SK-N-SH treated with all-trans-retinoic acid at 6 μM for 48 hours (cell line): ENCODE measurements around the gene ZBTB7C.

Source experiments
- ARNTL ChIP-seq: fragments of 450-650 bp; formaldehyde crosslinking; IDR thresholded peaks from 2 replicates; pipeline ENCODE4 v1.5.0; 2020; ENCODE audit warnings: low read depth, mild to moderate bottlenecking, moderate library complexity, borderline replicate concordance
- CSDC2 ChIP-seq: fragments of 250-450 bp; sonication (Bioruptor Pico); IDR thresholded peaks from 2 replicates; pipeline ENCODE4 v1.5.0; 2020; ENCODE audit warnings: mild to moderate bottlenecking, moderate library complexity
- GLIS3 ChIP-seq: fragments of 250-450 bp; sonication (Bioruptor Pico); IDR thresholded peaks from 2 replicates; pipeline ENCODE4 v1.5.0; 2020; ENCODE audit warnings: mild to moderate bottlenecking, moderate library complexity
- ISL1 ChIP-seq: fragments of 250-450 bp; sonication (Bioruptor Pico); IDR thresholded peaks from 2 replicates; pipeline ENCODE4 v2.1.2; 2022; ENCODE audit warnings: mild to moderate bottlenecking, moderate library complexity
- RARB ChIP-seq: fragments of 250-450 bp; sonication (Bioruptor Pico); IDR thresholded peaks from 2 replicates; pipeline ENCODE4 v1.8.0; 2021; ENCODE audit warnings: mild to moderate bottlenecking, moderate library complexity
- TCF4 ChIP-seq: fragments of 250-450 bp; sonication (Bioruptor Pico); IDR thresholded peaks from 2 replicates; pipeline ENCODE4 v1.8.0; 2021; ENCODE audit warnings: mild to moderate bottlenecking, moderate library complexity, borderline replicate concordance
- ZFP30 ChIP-seq: fragments of 450-650 bp; formaldehyde crosslinking; IDR thresholded peaks from 2 replicates; pipeline ENCODE4 v1.5.0; 2022; ENCODE audit warnings: mild to moderate bottlenecking, moderate library complexity
- ZNF565 ChIP-seq: fragments of 450-650 bp; formaldehyde crosslinking; conservative IDR thresholded peaks from 2 replicates; pipeline ENCODE4 v1.5.0; 2020; ENCODE audit warnings: low read depth, mild to moderate bottlenecking, moderate library complexity
- TF ChIP-seq, protein P1 (sequence below): fragments of 250-450 bp; sonication (Bioruptor Pico); IDR thresholded peaks from 2 replicates; pipeline ENCODE4 v1.8.0; 2020; ENCODE audit warnings: mild to moderate bottlenecking, moderate library complexity, borderline replicate concordance
- TF ChIP-seq, protein P2 (sequence below): fragments of 250-450 bp; sonication (Bioruptor Pico); IDR thresholded peaks from 2 replicates; pipeline ENCODE4 v1.5.1; 2020; ENCODE audit warnings: low read depth, mild to moderate bottlenecking, moderate library complexity

- no peak for TF ChIP-seq ZFP30 (CRISPR knock-in tag)
- no peak for TF ChIP-seq RARB
- TF ChIP-seq ISL1 (CRISPR knock-in tag), result no peak
- TF ChIP-seq CSDC2 (CRISPR knock-in tag), result no peak
- TF ChIP-seq ARNTL (CRISPR knock-in tag), result no peak
- no peak for TF ChIP-seq ZNF565 (CRISPR knock-in tag)
- TF ChIP-seq, protein P1, sequence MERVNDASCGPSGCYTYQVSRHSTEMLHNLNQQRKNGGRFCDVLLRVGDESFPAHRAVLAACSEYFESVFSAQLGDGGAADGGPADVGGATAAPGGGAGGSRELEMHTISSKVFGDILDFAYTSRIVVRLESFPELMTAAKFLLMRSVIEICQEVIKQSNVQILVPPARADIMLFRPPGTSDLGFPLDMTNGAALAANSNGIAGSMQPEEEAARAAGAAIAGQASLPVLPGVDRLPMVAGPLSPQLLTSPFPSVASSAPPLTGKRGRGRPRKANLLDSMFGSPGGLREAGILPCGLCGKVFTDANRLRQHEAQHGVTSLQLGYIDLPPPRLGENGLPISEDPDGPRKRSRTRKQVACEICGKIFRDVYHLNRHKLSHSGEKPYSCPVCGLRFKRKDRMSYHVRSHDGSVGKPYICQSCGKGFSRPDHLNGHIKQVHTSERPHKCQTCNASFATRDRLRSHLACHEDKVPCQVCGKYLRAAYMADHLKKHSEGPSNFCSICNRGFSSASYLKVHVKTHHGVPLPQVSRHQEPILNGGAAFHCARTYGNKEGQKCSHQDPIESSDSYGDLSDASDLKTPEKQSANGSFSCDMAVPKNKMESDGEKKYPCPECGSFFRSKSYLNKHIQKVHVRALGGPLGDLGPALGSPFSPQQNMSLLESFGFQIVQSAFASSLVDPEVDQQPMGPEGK, result no peak
- TF ChIP-seq TCF4 (CRISPR knock-in tag), result no peak
- no peak for TF ChIP-seq GLIS3 (CRISPR knock-in tag)
- TF ChIP-seq, protein P2, sequence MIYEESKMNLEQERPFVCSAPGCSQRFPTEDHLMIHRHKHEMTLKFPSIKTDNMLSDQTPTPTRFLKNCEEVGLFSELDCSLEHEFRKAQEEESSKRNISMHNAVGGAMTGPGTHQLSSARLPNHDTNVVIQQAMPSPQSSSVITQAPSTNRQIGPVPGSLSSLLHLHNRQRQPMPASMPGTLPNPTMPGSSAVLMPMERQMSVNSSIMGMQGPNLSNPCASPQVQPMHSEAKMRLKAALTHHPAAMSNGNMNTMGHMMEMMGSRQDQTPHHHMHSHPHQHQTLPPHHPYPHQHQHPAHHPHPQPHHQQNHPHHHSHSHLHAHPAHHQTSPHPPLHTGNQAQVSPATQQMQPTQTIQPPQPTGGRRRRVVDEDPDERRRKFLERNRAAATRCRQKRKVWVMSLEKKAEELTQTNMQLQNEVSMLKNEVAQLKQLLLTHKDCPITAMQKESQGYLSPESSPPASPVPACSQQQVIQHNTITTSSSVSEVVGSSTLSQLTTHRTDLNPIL, result no peak
These were observed 143.9 kb downstream of the ZBTB7C start for GRCh38 chr18:48265328-48265727.
